ENCODE results near the gene CAPN15.
"Not testable (repeated sequence)": the region's sequence is repeated elsewhere in the genome, so short reads cannot be mapped to it uniquely, and the experiment has no call there.

Gene CAPN15

DNA sequence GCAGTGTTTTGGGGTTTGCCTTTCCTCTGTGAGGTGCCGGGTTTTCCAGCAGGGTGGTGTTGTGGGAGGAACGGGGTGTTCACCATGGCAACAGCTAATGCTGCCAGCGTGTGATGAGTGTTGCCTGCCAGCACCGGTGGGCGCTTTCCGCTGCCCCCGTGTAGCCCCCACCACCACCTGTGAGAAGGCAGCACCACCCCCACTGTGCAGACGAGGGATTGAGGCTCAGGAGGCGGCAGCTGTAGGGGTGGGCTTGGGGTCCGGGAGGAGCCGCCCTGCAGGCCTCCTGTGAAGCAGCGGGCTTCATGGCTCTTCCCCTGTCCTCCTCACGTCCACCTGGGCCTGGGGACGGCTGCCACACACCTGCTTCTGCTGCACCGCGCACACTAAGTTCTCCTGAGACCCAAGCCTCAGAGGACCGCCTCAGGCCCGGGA lies 67.6 kb downstream of the CAPN15 start:
- Histone ChIP-seq H3K27ac (ENCODE audit: low read depth, low read length) (no peak overlapping the region), H3K4me1 (ENCODE audit: control insufficient read depth, insufficient read depth, low read length) (peaks cover 9% of the 10 kb centered on the region), H3K9ac (ENCODE audit: low read length) (no peak overlapping the region), H3K27me3 (ENCODE audit: control insufficient read depth, insufficient read depth, low read length) (no peaks in the 10 kb centered on the region), H3K4me3 (ENCODE audit: low read length) (no peak overlapping the region), H3K36me3 (ENCODE audit: control insufficient read depth, insufficient read depth, low read length) (peaks cover 15% of the 10 kb centered on the region)

DNA sequence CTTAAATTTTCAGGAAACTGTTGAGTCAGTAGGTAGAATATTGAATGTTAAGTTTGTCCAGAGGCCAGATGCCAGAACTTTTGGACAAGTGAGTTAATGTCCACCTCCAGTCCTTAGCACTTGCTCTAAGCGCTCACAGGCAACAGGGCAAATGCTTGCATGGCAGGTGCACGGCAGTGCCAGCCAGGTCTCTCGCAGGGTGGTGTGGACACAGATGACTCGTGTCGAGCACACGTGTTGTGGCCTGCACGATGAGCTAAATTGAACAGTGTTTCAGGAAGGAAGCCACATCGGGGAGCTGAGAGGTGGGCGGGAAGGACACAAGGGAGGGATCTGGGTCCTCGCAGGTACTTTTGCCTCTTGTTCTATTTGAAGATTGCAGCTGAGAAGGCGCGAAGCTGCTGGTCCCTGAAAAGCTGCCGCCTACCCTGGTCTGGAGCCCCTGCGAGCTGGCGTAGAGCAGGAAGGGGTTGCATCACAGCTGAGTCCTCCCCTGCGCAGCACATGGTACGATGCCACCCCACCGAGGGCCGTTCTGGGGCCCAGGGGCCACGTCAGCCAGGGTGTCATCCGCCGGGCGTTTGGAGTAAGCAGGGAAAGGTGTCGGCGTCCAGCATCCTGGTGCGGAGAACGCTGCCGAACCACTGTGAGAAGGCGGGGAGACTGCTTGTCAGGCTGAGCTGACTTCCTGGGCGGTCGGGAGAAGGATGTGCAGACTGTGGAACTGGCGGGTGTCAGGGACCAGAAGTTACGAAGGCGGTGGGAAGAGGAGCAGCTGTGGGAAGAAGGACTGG lies 68.6 kb downstream of the CAPN15 start:
- Histone ChIP-seq H3K9ac (ENCODE audit: low read length) (no peak overlapping the region), H3K36me3 (ENCODE audit: control insufficient read depth, insufficient read depth, low read length) (peaks cover 15% of the 10 kb centered on the region), H3K4me1 (ENCODE audit: control insufficient read depth, insufficient read depth, low read length) (peaks cover 2% of the 10 kb centered on the region), H3K27me3 (ENCODE audit: control insufficient read depth, insufficient read depth, low read length) (no peaks in the 10 kb centered on the region), H3K27ac (ENCODE audit: low read depth, low read length) (no peak overlapping the region), H3K4me3 (ENCODE audit: low read length) (no peak overlapping the region)

DNA sequence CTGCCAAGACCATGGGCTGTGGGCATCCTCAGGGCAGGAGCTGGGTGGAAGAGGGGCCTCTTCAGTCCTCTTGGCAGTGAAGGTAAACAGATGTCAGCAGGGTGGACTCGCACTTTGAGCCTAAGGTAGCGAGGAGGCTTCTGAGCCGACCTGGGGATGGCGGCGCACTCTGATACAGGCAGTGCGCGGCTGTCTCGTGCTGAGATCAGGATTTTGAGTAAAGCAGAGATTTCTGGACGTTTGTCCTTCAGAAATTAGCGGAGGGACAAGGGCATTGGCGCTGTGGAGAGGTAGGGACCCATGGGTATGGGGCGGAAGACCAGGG lies 69.2 kb downstream of the CAPN15 start:
- Histone ChIP-seq H3K27ac (ENCODE audit: low read depth, low read length) (no peak overlapping the region), H3K36me3 (ENCODE audit: control insufficient read depth, insufficient read depth, low read length) (peaks cover 15% of the 10 kb centered on the region), H3K4me3 (ENCODE audit: low read length) (no peak overlapping the region), H3K4me1 (ENCODE audit: control insufficient read depth, insufficient read depth, low read length) (no peaks in the 10 kb centered on the region), H3K9ac (ENCODE audit: low read length) (no peak overlapping the region), H3K27me3 (ENCODE audit: control insufficient read depth, insufficient read depth, low read length) (no peaks in the 10 kb centered on the region)

DNA sequence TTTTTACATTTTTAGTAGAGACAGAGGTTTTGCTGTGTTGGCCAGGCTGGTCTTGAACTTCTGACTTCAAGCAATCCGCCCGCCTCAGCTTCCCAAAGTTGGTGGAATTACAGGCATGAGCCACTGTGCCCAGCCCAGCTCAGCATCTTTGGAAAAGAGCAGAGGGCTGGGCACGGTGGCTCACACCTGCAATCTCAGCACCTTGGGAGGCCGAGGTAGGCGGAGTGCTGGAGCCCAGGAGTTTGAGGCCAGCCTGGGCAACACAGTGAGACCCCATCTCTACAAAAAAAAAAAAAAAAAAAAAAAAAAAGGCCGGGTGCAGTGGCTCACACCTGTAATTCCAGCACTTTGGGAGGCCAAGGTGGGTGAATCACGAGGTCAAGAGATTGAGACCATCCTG lies 70.1 kb downstream of the CAPN15 start:
- H3K36me3 ChIP-seq (ENCODE audit: control insufficient read depth, insufficient read depth, low read length): peaks cover 15% of the 10 kb centered on the region
- H3K9ac ChIP-seq (ENCODE audit: low read length); H3K27ac ChIP-seq (ENCODE audit: low read depth, low read length); H3K4me3 ChIP-seq (ENCODE audit: low read length); H3K4me1 ChIP-seq (ENCODE audit: control insufficient read depth, insufficient read depth, low read length); H3K27me3 ChIP-seq (ENCODE audit: control insufficient read depth, insufficient read depth, low read length): not testable (repeated sequence)

DNA sequence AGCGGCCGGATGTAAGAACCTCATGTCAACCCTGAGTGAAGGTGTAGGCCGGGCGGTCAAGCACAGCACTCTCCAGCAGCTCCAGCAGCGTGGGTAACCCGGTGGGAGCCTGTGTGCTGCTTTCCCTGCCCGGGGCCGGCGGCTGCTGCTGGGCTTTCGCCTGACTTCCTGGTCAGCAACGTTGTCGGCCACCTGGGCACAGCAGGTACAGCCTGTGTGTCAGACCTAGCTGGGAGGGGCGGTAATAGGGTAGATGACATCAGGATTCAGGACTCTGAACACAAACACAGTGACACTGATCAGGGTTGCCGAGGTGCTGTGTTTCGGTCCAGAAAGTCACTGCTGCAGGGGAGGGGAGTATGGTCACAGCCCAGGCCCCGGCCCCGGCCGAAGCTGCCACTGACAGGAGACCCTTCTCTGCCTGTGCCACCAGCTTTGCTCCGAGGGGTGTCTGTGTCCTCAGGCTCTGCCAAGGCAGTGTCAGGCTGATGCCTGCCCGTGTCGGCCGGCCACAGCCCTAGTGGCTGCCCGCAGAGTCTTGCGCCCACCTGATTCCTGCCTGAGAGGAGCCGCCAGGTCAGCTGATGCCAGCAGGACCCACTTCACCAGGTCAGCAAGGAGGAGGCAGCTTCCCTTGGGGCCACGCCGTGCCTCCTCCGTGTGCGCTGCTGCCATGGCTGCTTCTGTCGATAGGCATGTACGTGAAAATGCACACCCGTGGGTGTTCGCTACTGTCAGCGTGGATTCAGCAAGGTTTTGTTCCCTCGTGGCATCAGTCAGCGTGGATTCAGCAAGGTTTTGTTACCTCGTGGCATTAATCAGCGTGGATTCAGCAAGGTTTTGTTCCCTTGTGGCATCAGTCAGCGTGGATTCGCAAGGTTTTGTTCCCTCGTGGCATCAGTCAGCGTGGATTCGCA lies 71.6 kb downstream of the CAPN15 start:
- H3K9ac ChIP-seq (ENCODE audit: low read length): no peak overlapping the region
- H3K4me3 ChIP-seq (ENCODE audit: low read length): no peak overlapping the region
- H3K27ac ChIP-seq (ENCODE audit: low read depth, low read length): no peak overlapping the region
- peaks cover 15% of the 10 kb centered on the region for H3K36me3 ChIP-seq (ENCODE audit: control insufficient read depth, insufficient read depth, low read length)
- H3K4me1 ChIP-seq (ENCODE audit: control insufficient read depth, insufficient read depth, low read length): no peaks in the 10 kb centered on the region
- H3K27me3 ChIP-seq (ENCODE audit: control insufficient read depth, insufficient read depth, low read length): no peaks in the 10 kb centered on the region

DNA sequence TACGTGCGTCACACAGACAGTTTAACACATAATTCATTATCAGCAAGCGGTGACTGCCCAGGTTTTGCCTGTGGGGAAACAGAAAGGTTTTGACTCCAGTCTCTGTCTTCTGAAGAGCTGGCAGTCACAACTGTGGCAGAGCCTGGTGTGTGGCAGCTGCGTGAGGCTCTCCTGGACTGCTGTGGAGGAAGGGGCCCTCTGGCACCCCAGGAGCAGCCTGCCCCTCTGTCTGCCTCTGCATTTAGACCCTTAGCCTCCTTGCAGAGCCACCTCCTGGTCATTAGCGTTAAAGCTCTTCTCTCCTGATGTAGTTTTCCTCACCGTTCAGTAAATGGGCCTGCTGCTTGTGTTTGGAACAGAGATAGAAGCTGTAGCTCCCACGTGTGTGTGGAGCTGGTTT lies 73.3 kb downstream of the CAPN15 start:
- H3K4me1 ChIP-seq (ENCODE audit: control insufficient read depth, insufficient read depth, low read length): no peaks in the 10 kb centered on the region
- H3K27ac ChIP-seq (ENCODE audit: low read depth, low read length): no peak overlapping the region
- peaks cover 13% of the 10 kb centered on the region for H3K36me3 ChIP-seq (ENCODE audit: control insufficient read depth, insufficient read depth, low read length)
- H3K9ac ChIP-seq (ENCODE audit: low read length): no peak overlapping the region
- no peaks in the 10 kb centered on the region for H3K27me3 ChIP-seq (ENCODE audit: control insufficient read depth, insufficient read depth, low read length)
- H3K4me3 ChIP-seq (ENCODE audit: low read length): no peak overlapping the region

DNA sequence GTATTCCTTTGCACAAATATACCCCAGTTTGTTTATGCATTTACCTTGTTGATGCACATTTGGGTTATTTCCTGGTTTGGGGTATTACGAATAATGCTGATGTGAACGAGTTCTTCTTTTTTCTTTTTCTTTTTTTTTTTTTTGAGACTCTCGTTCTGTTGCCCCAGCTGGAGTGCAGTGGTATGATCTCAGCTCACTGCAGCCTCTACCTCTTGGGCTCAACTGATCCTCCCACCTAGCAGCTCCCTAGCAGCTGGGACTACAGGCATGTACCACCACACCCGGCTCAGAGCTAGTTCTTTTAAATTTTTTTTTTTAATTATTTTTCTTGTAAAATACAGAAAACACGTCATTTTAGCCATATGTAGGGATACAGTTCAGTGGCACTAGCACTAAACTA lies 76.4 kb downstream of the CAPN15 start:
- no peak overlapping the region for H3K4me3 ChIP-seq (ENCODE audit: low read length)
- H3K27ac ChIP-seq (ENCODE audit: low read depth, low read length): no peak overlapping the region
- no peak overlapping the region for H3K9ac ChIP-seq (ENCODE audit: low read length)
- no peaks in the 10 kb centered on the region for H3K4me1 ChIP-seq (ENCODE audit: control insufficient read depth, insufficient read depth, low read length)
- peaks cover 6% of the 10 kb centered on the region for H3K36me3 ChIP-seq (ENCODE audit: control insufficient read depth, insufficient read depth, low read length)
- H3K27me3 ChIP-seq (ENCODE audit: control insufficient read depth, insufficient read depth, low read length): no peaks in the 10 kb centered on the region

Measured in rectal smooth muscle tissue (tissue), 1 donor.